H1 (cell line): ENCODE data around the gene CACNA1D. TPM values are rescaled to one million over a fixed set of nuclear protein-coding genes. Genes with fewer than 3 reads are reported as not detected.

Experiments
- CTCF ChIA-PET: fragments of 300-600 bp; sonication (Branson Sonifier 250); formaldehyde crosslinking; loops from one replicate; lab custom pipeline; 2021; ENCODE audit not compliant: partially characterized antibody; lab: Charles Lee
- POLR2A ChIA-PET: fragments of 300-600 bp; sonication (Branson Sonifier 250); formaldehyde crosslinking; loops from one replicate; lab custom pipeline; 2021; ENCODE audit warnings: inconsistent platforms; ENCODE audit not compliant: partially characterized antibody; lab: Charles Lee
- DNase-seq, 2 experiments: peaks; one replicate each; pipeline versions ENCODE4 v3.0.0 to v3.0.0-alpha.2; 2010 to 2022; ENCODE audit warnings: low spot score in 2 of 2, low read depth in 1 of 2, mixed read lengths in 1 of 2
- FAIRE-seq: peaks from 2 replicates; lab custom pipeline; 2011; peaks lifted over from hg19 to GRCh38; lab: Jason Lieb, UNC
- H2AFZ ChIP-seq: 2 replicates; pipeline ENCODE4 v1.8.1; 2012; ENCODE audit warnings: low read length, inconsistent platforms
- H2AK5ac ChIP-seq: 2 replicates; pipeline ENCODE4 v1.6.1; 2013; ENCODE audit warnings: low read depth, low read length
- H2BK120ac ChIP-seq: replicated peaks from 2 replicates; pipeline ENCODE3; 2013; ENCODE audit warnings: low read depth, low read length, inconsistent platforms
- H2BK12ac ChIP-seq: 2 replicates; pipeline ENCODE4 v1.6.1; 2013; ENCODE audit warnings: low read depth, low read length
- H2BK15ac ChIP-seq: 2 replicates; pipeline ENCODE4 v1.6.1; 2013; ENCODE audit warnings: low read length
- H2BK20ac ChIP-seq: 2 replicates; pipeline ENCODE4 v1.6.1; 2013; ENCODE audit warnings: low read length
- H2BK5ac ChIP-seq: 2 replicates; pipeline ENCODE4 v1.6.1; 2013; ENCODE audit warnings: low read depth, low read length
- H3K14ac ChIP-seq: 2 replicates; pipeline ENCODE4 v1.6.1; 2013; ENCODE audit warnings: inconsistent platforms; ENCODE audit not compliant: insufficient read length
- H3K18ac ChIP-seq: 2 replicates; pipeline ENCODE4 v1.6.1; 2013; ENCODE audit warnings: low read length; ENCODE audit errors: extremely low read depth
- H3K23ac ChIP-seq: 2 replicates; pipeline ENCODE4 v1.6.1; 2013; ENCODE audit warnings: inconsistent platforms; ENCODE audit not compliant: insufficient read length
- H3K23me2 ChIP-seq: 2 replicates; pipeline ENCODE4 v1.6.1; 2013; ENCODE audit warnings: low read depth, low read length
- H3K27ac ChIP-seq: 2 replicates; pipeline ENCODE4 v1.6.1; 2011; ENCODE audit warnings: low read depth, low read length, inconsistent platforms
- H3K27me3 ChIP-seq, 4 experiments: replicated peaks in 1 of 4; 1 replicate in 1 of 4; 2 replicates in 3 of 4; pipeline versions ENCODE4 v1.6.1 to v1.8.1; 2011 to 2013; ENCODE audit warnings: low read length in 3 of 4, mild to moderate bottlenecking in 3 of 4, inconsistent platforms in 2 of 4, mixed read lengths in 2 of 4, moderate library complexity in 1 of 4; ENCODE audit not compliant: control insufficient read depth in 3 of 4, insufficient read depth in 3 of 4; ENCODE audit errors: extremely low read depth in 1 of 4
- H3K36me3 ChIP-seq, 4 experiments: 2 replicates each; pipeline versions ENCODE4 v1.6.1 to v1.8.1; 2011 to 2013; ENCODE audit warnings: mild to moderate bottlenecking in 4 of 4, low read length in 3 of 4, moderate library complexity in 2 of 4, control low read depth in 1 of 4, inconsistent platforms in 1 of 4; ENCODE audit not compliant: insufficient read depth in 4 of 4, control insufficient read depth in 2 of 4
- H3K4ac ChIP-seq: replicated peaks from 2 replicates; pipeline ENCODE3; 2013; ENCODE audit warnings: low read length, low read depth, mixed read lengths, inconsistent platforms; ENCODE audit not compliant: insufficient read length
- H3K4me1 ChIP-seq, 4 experiments: replicated peaks in 1 of 4; 1 replicate in 1 of 4; 2 replicates in 3 of 4; pipeline versions ENCODE4 v1.6.1 to v1.8.1; 2011 to 2013; ENCODE audit warnings: low read length in 3 of 4, inconsistent platforms in 2 of 4, mixed read lengths in 1 of 4; ENCODE audit not compliant: insufficient read depth in 4 of 4, control insufficient read depth in 3 of 4
- H3K4me2 ChIP-seq, 2 experiments: 2 replicates each; pipeline versions ENCODE4 v1.6.1 to v1.8.1; 2011 to 2013; ENCODE audit warnings: low read depth in 2 of 2, low read length in 2 of 2, control low read depth in 1 of 2, inconsistent platforms in 1 of 2, mild to moderate bottlenecking in 1 of 2; ENCODE audit not compliant: insufficient read depth in 1 of 2
- H3K4me3 ChIP-seq, 4 experiments: fragments of 200-600, 300-600 bp in 1 of 4; sonication (generic), shearing (Covaris generic), sonication (Bioruptor Twin) in 1 of 4; 2 replicates each; pipeline versions ENCODE4 v1.5.1 to v1.8.1; 2011 to 2016; ENCODE audit warnings: low read length in 4 of 4, low read depth in 3 of 4, control low read depth in 2 of 4, inconsistent platforms in 2 of 4, mild to moderate bottlenecking in 2 of 4, mixed read lengths in 1 of 4, moderate library complexity in 1 of 4; ENCODE audit not compliant: insufficient read depth in 2 of 4; ENCODE audit errors: extremely low read depth in 1 of 4
- H3K56ac ChIP-seq: replicated peaks from 2 replicates; pipeline ENCODE3; 2013; ENCODE audit warnings: low read depth, mild to moderate bottlenecking, mixed read lengths, low read length, inconsistent platforms; ENCODE audit not compliant: insufficient read length
- H3K79me1 ChIP-seq: 2 replicates; pipeline ENCODE4 v1.6.1; 2013; ENCODE audit warnings: low read depth, low read length, control low read depth
- H3K79me2 ChIP-seq, 2 experiments: 2 replicates each; pipeline versions ENCODE4 v1.6.1 to v1.8.1; 2012 to 2013; ENCODE audit warnings: low read length in 2 of 2, mild to moderate bottlenecking in 2 of 2, inconsistent platforms in 1 of 2; ENCODE audit not compliant: insufficient read depth in 2 of 2, control insufficient read depth in 1 of 2
- H3K9ac ChIP-seq, 4 experiments: replicated peaks in 1 of 4; 1 replicate in 1 of 4; 2 replicates in 3 of 4; pipeline versions ENCODE4 v1.6.1 to v1.8.1; 2011 to 2013; ENCODE audit warnings: low read depth in 3 of 4, low read length in 3 of 4, control low read depth in 2 of 4, mild to moderate bottlenecking in 2 of 4, moderate library complexity in 2 of 4, inconsistent platforms in 1 of 4; ENCODE audit errors: extremely low read depth in 1 of 4
- H3K9me3 ChIP-seq, 2 experiments: 2 replicates each; pipeline versions ENCODE4 v1.6.1 to v1.8.1; 2012 to 2013; ENCODE audit warnings: mild to moderate bottlenecking in 2 of 2, moderate library complexity in 2 of 2, control low read depth in 1 of 2, inconsistent platforms in 1 of 2, low read depth in 1 of 2, low read length in 1 of 2, mixed read lengths in 1 of 2; ENCODE audit not compliant: insufficient read depth in 2 of 2
- H4K20me1 ChIP-seq, 2 experiments: replicated peaks in 1 of 2; 2 replicates each; pipeline versions ENCODE3 to v1.8.1; 2011 to 2013; ENCODE audit warnings: inconsistent platforms in 2 of 2, low read length in 2 of 2, mild to moderate bottlenecking in 1 of 2; ENCODE audit not compliant: insufficient read depth in 2 of 2, control insufficient read depth in 1 of 2
- H4K5ac ChIP-seq: 2 replicates; pipeline ENCODE4 v1.6.1; 2013; ENCODE audit warnings: low read length, low read depth, mixed read lengths, inconsistent platforms; ENCODE audit not compliant: insufficient read length
- H4K8ac ChIP-seq: 2 replicates; pipeline ENCODE4 v1.8.0; 2013; ENCODE audit warnings: mild to moderate bottlenecking, moderate library complexity, low read length, inconsistent platforms; ENCODE audit not compliant: insufficient read depth; ENCODE audit errors: extremely low read depth
- H4K91ac ChIP-seq: replicated peaks from 2 replicates; pipeline ENCODE3; 2013; ENCODE audit warnings: low read length, mixed read lengths, inconsistent platforms; ENCODE audit not compliant: insufficient read length
- BCL11A ChIP-seq, 2 experiments: IDR thresholded peaks; one replicate each; pipeline ENCODE4 v1.6.1; 2011; ENCODE audit warnings: low read depth in 2 of 2, low read length in 2 of 2, mild to moderate bottlenecking in 2 of 2
- CBX8 ChIP-seq: fragments of 300-800, 300-1000 bp; sonication (generic); IDR thresholded peaks from 2 replicates; pipeline ENCODE4 v1.7.1; 2016; ENCODE audit warnings: low read depth, low read length, borderline replicate concordance
- EP300 ChIP-seq, 2 experiments: IDR thresholded peaks; 1 replicate in 1 of 2; 2 replicates in 1 of 2; pipeline ENCODE4 v1.6.1; 2011 to 2012; ENCODE audit warnings: low read depth in 2 of 2, low read length in 2 of 2, mild to moderate bottlenecking in 2 of 2, borderline replicate concordance in 1 of 2, inconsistent platforms in 1 of 2, moderate library complexity in 1 of 2
- GABPA ChIP-seq: IDR thresholded peaks from 2 replicates; pipeline ENCODE4 v1.6.1; 2011; ENCODE audit warnings: mild to moderate bottlenecking, low read length, moderate library complexity, borderline replicate concordance; ENCODE audit not compliant: insufficient read depth
- GTF2F1 ChIP-seq: IDR thresholded peaks from 2 replicates; pipeline ENCODE4 v1.6.1; 2012; ENCODE audit warnings: low read depth, low read length, improper control_type of control experiment, borderline replicate concordance
- POU5F1 ChIP-seq: IDR thresholded peaks from 2 replicates; pipeline ENCODE4 v1.6.1; 2011; ENCODE audit warnings: low read depth, mild to moderate bottlenecking, low read length, moderate library complexity
- RBBP5 ChIP-seq: IDR thresholded peaks from 2 replicates; pipeline ENCODE4 v1.7.1; 2012; ENCODE audit warnings: low read depth, mild to moderate bottlenecking, inconsistent platforms, low read length, moderate library complexity, borderline replicate concordance
- SIX5 ChIP-seq: IDR thresholded peaks from 2 replicates; pipeline ENCODE4 v1.6.1; 2011; ENCODE audit warnings: mild to moderate bottlenecking, low read depth, low read length
- SP1 ChIP-seq: IDR thresholded peaks from 2 replicates; pipeline ENCODE4 v1.6.1; 2011; ENCODE audit warnings: low read depth, low read length
- SRF ChIP-seq: IDR thresholded peaks from 2 replicates; pipeline ENCODE4 v1.6.1; 2011; ENCODE audit warnings: mild to moderate bottlenecking, low read depth, low read length, moderate library complexity
- TEAD4 ChIP-seq: IDR thresholded peaks from 2 replicates; pipeline ENCODE4 v1.6.1; 2012; ENCODE audit warnings: low read depth, low read length, inconsistent platforms, mixed read lengths
- YY1 ChIP-seq: IDR thresholded peaks from 2 replicates; pipeline ENCODE4 v1.6.1; 2011; ENCODE audit warnings: low read depth, mild to moderate bottlenecking, low read length
- WGBS, 2 experiments: shearing (Covaris generic) in 1 of 2; methylation state at CpG; one replicate each; pipeline versions ENCODE4 v1.1.6 to v1.1.7; 2013 to 2015; ENCODE audit warnings: low lambda C conversion rate in 2 of 2, mixed read lengths in 2 of 2, inconsistent platforms in 1 of 2, low coverage in 1 of 2, missing lambda C conversion rate in 1 of 2; ENCODE audit not compliant: insufficient replicate concordance in 2 of 2, insufficient coverage in 1 of 2, insufficient read length in 1 of 2; ENCODE audit errors: extremely low coverage in 1 of 2, missing lambda C conversion rate in 1 of 2; 5-methylcytosine and 5-hydroxymethylcytosine counted together
- polyA plus RNA-seq, 7 experiments: library from polyadenylated mRNA; depleted of rRNA in 3 of 7; stranded (reverse) in 5 of 7; unstranded in 2 of 7; fragments of >200 nt in 5 of 7; fragments of 200-250 nt in 2 of 7; gene quantifications; 1 replicate in 5 of 7; 2 replicates in 1 of 7; 4 replicates in 1 of 7; pipeline versions ENCODE4 v1.2.1 to v1.2.3, GENCODE V29; 2011 to 2013; ENCODE audit warnings: missing spikeins in 2 of 7, mixed read lengths in 2 of 7
- total RNA-seq: library from RNA; stranded (reverse); fragmentation: NEBNext Ultra II Directional; extraction: Animal tissue kit (Norgen Biotek cat#: 25700); gene quantifications from 2 replicates; pipeline ENCODE4 v1.2.1, GENCODE V29; 2021

CACNA1D gene
- total and polyA plus RNA-seq, 2 of the 8 experiments (the other 6 are each of a cell fraction or from before 2014, with no cell fraction given), result 2.0 to 2.9 TPM

DNA sequence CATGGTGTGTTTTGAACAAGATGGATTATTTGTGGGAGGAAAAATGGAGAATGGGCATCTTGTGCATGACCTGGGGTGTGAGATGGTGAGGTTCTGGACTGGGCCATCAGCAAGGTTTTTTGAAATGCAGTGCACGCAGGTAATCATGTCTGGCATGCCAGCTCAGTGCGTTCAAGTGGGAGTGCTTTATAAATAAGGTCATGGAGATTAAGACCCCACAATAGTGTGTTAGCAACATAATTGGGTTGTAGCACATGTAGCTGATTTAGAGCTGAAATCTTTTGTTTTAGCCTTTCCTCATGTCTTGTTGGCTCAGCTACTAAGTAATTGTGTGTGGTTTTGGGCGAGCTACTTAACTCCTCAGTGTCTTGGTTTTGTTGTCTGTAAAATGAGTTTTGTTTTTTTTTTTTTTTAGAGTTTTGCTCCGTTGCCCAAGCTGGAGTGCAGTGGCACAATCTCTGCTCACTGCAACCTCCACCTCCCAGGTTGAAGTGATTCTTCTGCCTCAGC is 3.9 kb upstream of the CACNA1D start:
- H3K27ac ChIP-seq, result no peak overlapping the region
- no peaks in the 10 kb centered on the region for H3K36me3 ChIP-seq
- no peak overlapping the region for H2BK20ac ChIP-seq
- ChIA-PET POLR2A (no interaction called here), CTCF (no interaction called here)
- H4K5ac ChIP-seq, result no peak overlapping the region
- H4K20me1 ChIP-seq, result no peaks in the 10 kb centered on the region
- H4K91ac ChIP-seq, result no peak overlapping the region
- H2BK15ac ChIP-seq, result no peak overlapping the region
- H2AK5ac ChIP-seq, result no peak overlapping the region
- H3K14ac ChIP-seq, result no peak overlapping the region
- no peak for DNase-seq
- H3K4me3 ChIP-seq, result no peak overlapping the region
- H3K4ac ChIP-seq, result no peak overlapping the region
- no peak overlapping the region for H3K4me2 ChIP-seq
- no peak overlapping the region for H2BK12ac ChIP-seq
- H3K23me2 ChIP-seq, result peaks cover 11% of the 10 kb centered on the region; the same call in 1 of the 2 replicates
- no peak overlapping the region for H3K56ac ChIP-seq
- peak; percentile 13 for FAIRE-seq
- no peak overlapping the region for H2AFZ ChIP-seq
- 79% methylated on average over 4 of the region's 4 CpGs; no CpG with 5 or more reads in 1 of the 2 experiments for WGBS, 2 experiments
- H3K23ac ChIP-seq, result no peak overlapping the region
- H3K79me2 ChIP-seq, result no peaks in the 10 kb centered on the region
- no peaks in the 10 kb centered on the region for H3K9me3 ChIP-seq
- H2BK5ac ChIP-seq, result no peak overlapping the region
- H3K27me3 ChIP-seq, result peaks cover 5 to 32% (median 25%) of the 10 kb centered on the region in 4 experiments
- H4K8ac ChIP-seq, result no peak overlapping the region
- H3K9ac ChIP-seq, result no peak overlapping the region
- peaks cover 0 to 8% (median 5%) of the 10 kb centered on the region in 4 experiments; a peak in 4 of 7 replicates for H3K4me1 ChIP-seq
- H2BK120ac ChIP-seq, result no peak overlapping the region
- H3K18ac ChIP-seq, result no peak overlapping the region
- no peaks in the 10 kb centered on the region for H3K79me1 ChIP-seq
- TF ChIP-seq EP300 (IDR thresholded peaks at IDR 0.05; ENCODE audit: borderline replicate concordance in 1 of 2, low read depth in 2 of 2, low read length in 2 of 2) (no peak), GABPA (no peak), CBX8 (no peak), SP1 (no peak), RBBP5 (no peak), POU5F1 (no peak), BCL11A (IDR thresholded peaks at IDR 0.05; ENCODE audit: low read depth in 2 of 2, low read length in 2 of 2) (no peak), SRF (no peak), YY1 (no peak), GTF2F1 (no peak), SIX5 (no peak), TEAD4 (no peak)
